ENCODE results near the gene DYNLT3. TPM values are rescaled to one million over a fixed set of nuclear protein-coding genes. Genes with fewer than 3 reads are reported as not detected.

DYNLT3 gene
- total and polyA plus RNA-seq, 4 experiments from 2014 or later = 38.5 to 71.8 (median 47.4) TPM

DNA sequence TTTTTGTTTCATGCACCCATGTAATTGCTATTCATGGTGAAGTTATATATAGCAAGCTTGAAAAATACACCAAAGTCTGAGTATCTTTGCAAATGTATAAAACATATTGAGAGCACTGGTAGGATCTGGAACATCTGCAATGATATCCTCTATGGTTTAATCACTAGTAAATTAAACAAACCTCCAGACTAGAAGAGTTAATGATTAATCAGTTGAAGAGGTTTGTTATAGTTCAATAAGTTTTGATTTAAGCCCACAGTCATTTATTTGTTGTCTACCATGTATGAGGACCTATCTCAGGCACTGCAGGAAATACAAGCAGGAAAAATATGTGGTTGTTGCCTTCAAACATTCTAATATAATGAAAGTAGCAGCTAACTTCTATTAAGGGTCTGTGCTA, 51.1 kb downstream of the DYNLT3 start:
- Mint-ChIP-seq H3K9me3 (no peaks in the 10 kb centered on the region), H3K27me3 (no peaks in the 10 kb centered on the region), H3K4me3 (no peak overlapping the region), H3K27ac (no peak overlapping the region), H3K4me1 (peaks cover 5 to 19% (median 15%) of the 10 kb centered on the region in 4 donors), H3K36me3 (no peaks in the 10 kb centered on the region)
- Histone ChIP-seq H3K27ac (ENCODE audit: low read depth, low read length) (no peak overlapping the region), H3K9me3 (ENCODE audit: control insufficient read depth in 1 of 2, low read length in 2 of 2) (no peaks in the 10 kb centered on the region), H3K27me3 (ENCODE audit: insufficient read depth, low read length) (no peaks in the 10 kb centered on the region), H3K4me3 (ENCODE audit: low read length in 2 of 2) (no peak overlapping the region), H3K4me1 (ENCODE audit: insufficient read depth, low read length) (peaks cover 14% of the 10 kb centered on the region), H3K36me3 (ENCODE audit: insufficient read depth, low read length) (no peaks in the 10 kb centered on the region)
- CTCF ChIA-PET (ENCODE audit: partially characterized antibody) = no interaction called here
- DNase-seq = no peak
- POLR2A ChIA-PET (ENCODE audit: partially characterized antibody) = no interaction called here
- intact Hi-C loops (cut with micrococcal nuclease) = no loop called here

Other genes starting within 250 kb of the DYNLT3 start
- not detected for gene XK, start 161.8 kb downstream of the DYNLT3 start, total RNA-seq
- gene XK, start 161.8 kb downstream of the DYNLT3 start, polyA plus RNA-seq = not detected
- 1 to 10 TPM; 6.3 to 8.1 TPM for gene CYBB, start 67.5 kb downstream of the DYNLT3 start, total RNA-seq
- under 1 TPM; 0.05 to 0.94 TPM for gene CYBB, start 67.5 kb downstream of the DYNLT3 start, polyA plus RNA-seq
- gene SYTL5, start 159.0 kb upstream of the DYNLT3 start, total RNA-seq = not detected
- gene SYTL5, start 159.0 kb upstream of the DYNLT3 start, polyA plus RNA-seq = not detected